Thyroid gland (tissue), 4 donors: ENCODE measurements around the gene NAV2. TPM values are rescaled to one million over a fixed set of nuclear protein-coding genes. Genes with fewer than 3 reads are reported as not detected.

Experiments
- DNase-seq, 2 donors: peaks; one replicate each; pipeline ENCODE4 v3.0.0-alpha.2; 2019
- H3K27ac ChIP-seq, 3 donors: fragments of 200-600 bp; sonication (generic); 1 replicate in 2 of 3; 2 replicates in 1 of 3; pipeline ENCODE4 v1.5.1; 2016 to 2019; ENCODE audit warnings: mild to moderate bottlenecking in 1 of 3, moderate library complexity in 1 of 3
- H3K27me3 ChIP-seq: fragments of 200-600 bp; sonication (generic); one replicate; pipeline ENCODE4 v1.5.1; 2019
- H3K36me3 ChIP-seq, 2 donors: fragments of 200-600 bp; sonication (generic); one replicate each; pipeline ENCODE4 v1.5.1; 2016 to 2019
- H3K4me1 ChIP-seq, 2 donors: fragments of 200-600 bp; sonication (generic); one replicate each; pipeline ENCODE4 v1.5.1; 2017 to 2019
- H3K4me3 ChIP-seq, 3 donors: fragments of 200-600 bp; sonication (generic); replicated peaks in 1 of 3; 1 replicate in 2 of 3; 2 replicates in 1 of 3; pipeline ENCODE4 v1.5.1; 2016; ENCODE audit warnings: mild to moderate bottlenecking in 1 of 3
- H3K9me3 ChIP-seq: fragments of 200-600 bp; sonication (generic); one replicate; pipeline ENCODE4 v1.5.1; 2017
- POLR2A ChIP-seq, 2 donors: fragments of 450-650 bp; IDR thresholded peaks; one replicate each; pipeline ENCODE4 v1.6.1; 2017; ENCODE audit warnings: antibody characterized with exemption in 2 of 2, mild to moderate bottlenecking in 2 of 2, moderate library complexity in 1 of 2
- WGBS, 2 donors: methylation state at CpG; one replicate each; pipeline ENCODE4 v1.1.5; 2017; 5-methylcytosine and 5-hydroxymethylcytosine counted together
- intact Hi-C: fragments of 100-400 bp; cut with DNase I; formaldehyde crosslinking; loops from one replicate; pipeline ENCODE4 v1.15.1; 2023
- total RNA-seq, 4 donors: library from RNA; depleted of rRNA; stranded (reverse); fragments of >200 nt; gene quantifications; one replicate each; pipeline ENCODE4 v1.2.3, GENCODE V29; 2016
- TF ChIP-seq, protein P1 (sequence below), 6 experiments: fragments of 200-600 bp in 3 of 6; fragments of 450-650 bp in 3 of 6; sonication (generic) in 3 of 6; IDR thresholded peaks; one replicate each; pipeline ENCODE4 v1.5.1; 2016 to 2019; ENCODE audit warnings: antibody characterized with exemption in 6 of 6, mild to moderate bottlenecking in 2 of 6, inconsistent platforms in 1 of 6, moderate library complexity in 1 of 6

The NAV2 gene
- total RNA-seq, 4 donors from 2014 or later, result 34.8 to 88.6 (median 54.5) TPM

DNA sequence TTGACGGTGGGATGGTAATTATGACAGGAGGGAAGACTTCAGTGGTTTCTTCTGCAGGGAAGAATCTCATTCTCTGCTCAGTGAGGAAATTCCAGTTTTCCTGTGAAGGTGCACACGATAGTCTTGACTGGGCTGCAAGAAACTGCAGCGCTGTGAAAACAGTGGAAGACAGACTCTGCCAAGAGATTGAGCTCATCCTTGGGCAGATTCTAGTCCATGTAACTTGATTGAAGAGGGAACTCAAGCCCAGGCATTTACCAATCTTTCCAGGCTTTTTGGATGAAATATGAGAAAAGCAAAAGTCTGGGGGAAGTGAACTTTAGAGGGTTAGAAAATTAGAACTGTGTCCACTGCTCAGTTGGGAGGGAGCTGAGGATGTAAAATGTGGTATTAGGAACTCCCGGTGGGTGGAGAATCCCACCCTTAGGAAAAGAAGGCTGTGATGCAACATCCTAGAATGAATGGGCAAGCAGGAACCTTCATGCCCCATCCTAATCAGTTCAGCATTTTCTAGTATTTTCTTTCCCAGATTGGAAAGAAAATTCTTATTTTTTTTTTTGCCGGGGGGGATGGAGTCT is 235.0 kb downstream of the NAV2 start:
- intact Hi-C loops, result loop anchor here (5.0 kb wide), 1 partner anchor 185 kb away; no protein-coding TSS in a partner anchor
- Histone ChIP-seq H3K4me1 (peaks cover 0 to 8% of the 10 kb centered on the region in 2 donors), H3K4me3 (no peak overlapping the region), H3K9me3 (no peaks in the 10 kb centered on the region), H3K36me3 (peaks cover 9 to 10% of the 10 kb centered on the region in 2 donors), H3K27me3 (no peaks in the 10 kb centered on the region), H3K27ac (no peak overlapping the region)
- no peak for TF ChIP-seq POLR2A (IDR thresholded peaks at IDR 0.05)
- TF ChIP-seq, protein P1, sequence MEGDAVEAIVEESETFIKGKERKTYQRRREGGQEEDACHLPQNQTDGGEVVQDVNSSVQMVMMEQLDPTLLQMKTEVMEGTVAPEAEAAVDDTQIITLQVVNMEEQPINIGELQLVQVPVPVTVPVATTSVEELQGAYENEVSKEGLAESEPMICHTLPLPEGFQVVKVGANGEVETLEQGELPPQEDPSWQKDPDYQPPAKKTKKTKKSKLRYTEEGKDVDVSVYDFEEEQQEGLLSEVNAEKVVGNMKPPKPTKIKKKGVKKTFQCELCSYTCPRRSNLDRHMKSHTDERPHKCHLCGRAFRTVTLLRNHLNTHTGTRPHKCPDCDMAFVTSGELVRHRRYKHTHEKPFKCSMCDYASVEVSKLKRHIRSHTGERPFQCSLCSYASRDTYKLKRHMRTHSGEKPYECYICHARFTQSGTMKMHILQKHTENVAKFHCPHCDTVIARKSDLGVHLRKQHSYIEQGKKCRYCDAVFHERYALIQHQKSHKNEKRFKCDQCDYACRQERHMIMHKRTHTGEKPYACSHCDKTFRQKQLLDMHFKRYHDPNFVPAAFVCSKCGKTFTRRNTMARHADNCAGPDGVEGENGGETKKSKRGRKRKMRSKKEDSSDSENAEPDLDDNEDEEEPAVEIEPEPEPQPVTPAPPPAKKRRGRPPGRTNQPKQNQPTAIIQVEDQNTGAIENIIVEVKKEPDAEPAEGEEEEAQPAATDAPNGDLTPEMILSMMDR (IDR thresholded peaks at IDR 0.05), result no peak
- DNase-seq, result no peak
- WGBS, 2 donors, result 64 to 70% methylated on average over 5 of the region's 5 CpGs

DNA sequence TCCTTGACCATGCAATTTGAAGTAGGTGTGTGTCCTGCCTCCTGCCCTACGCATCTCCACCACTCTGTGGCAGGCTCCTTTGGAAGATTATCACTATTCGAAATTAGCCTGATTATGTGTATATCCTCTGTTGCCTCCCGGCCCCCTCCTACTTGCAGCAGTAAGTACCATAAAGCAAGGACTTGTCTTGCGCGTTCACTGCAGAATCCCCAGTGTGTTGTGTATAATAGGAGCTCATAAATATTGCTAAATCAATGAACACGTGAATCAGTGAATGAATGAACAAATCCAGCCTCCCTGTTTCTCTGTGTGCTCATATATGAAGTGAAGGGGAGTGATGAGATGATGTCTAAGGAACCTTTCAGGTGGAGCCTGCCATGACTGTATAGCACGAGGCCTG is 237.0 kb downstream of the NAV2 start:
- Histone ChIP-seq H3K36me3 (peaks cover 9 to 10% of the 10 kb centered on the region in 2 donors), H3K27ac (no peak overlapping the region), H3K27me3 (no peaks in the 10 kb centered on the region), H3K4me3 (no peak overlapping the region), H3K4me1 (peaks cover 11 to 25% of the 10 kb centered on the region in 2 donors), H3K9me3 (no peaks in the 10 kb centered on the region)
- TF ChIP-seq POLR2A (IDR thresholded peaks at IDR 0.05), result no peak
- TF ChIP-seq, protein P1 (IDR thresholded peaks at IDR 0.05), result no peak
- DNase-seq, result no peak
- intact Hi-C loops, result loop anchor here (5.0 kb wide), 1 partner anchor 183 kb away; no protein-coding TSS in a partner anchor
- WGBS, 2 donors, result 92 to 93% methylated on average over 7 of the region's 7 CpGs

DNA sequence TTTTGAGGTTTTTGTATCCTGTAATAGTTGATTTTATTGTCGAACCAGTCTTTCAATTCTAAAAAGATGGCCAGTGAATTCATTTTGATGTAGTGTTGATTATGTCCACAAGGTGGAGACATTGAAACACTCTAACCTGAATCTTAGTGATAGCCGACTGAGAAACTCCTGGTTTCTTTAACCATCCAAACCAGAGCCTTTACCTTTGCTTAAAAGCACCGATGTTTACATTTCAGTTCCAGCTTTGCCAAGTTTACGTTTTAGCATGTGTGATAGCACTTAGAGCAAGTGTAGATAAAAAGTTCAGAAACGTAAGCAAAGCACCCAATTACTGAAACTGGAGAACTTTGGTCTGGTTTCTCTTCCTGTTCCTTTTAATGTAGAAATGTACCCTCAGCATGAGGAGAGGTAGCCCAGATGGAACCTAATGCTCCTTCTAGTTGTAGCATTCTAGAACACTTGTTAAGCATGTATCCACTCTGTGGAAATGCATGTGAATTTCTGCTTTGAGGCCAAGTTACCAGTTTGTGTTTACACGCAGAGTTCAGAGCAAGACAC is 239.0 kb downstream of the NAV2 start:
- Histone ChIP-seq H3K4me3 (no peak overlapping the region), H3K36me3 (peaks cover 9 to 10% of the 10 kb centered on the region in 2 donors), H3K9me3 (no peaks in the 10 kb centered on the region), H3K27me3 (no peaks in the 10 kb centered on the region), H3K4me1 (peaks cover 11 to 36% of the 10 kb centered on the region in 2 donors), H3K27ac (peak overlapping the region; percentile 21 to 52 (median 29))
- no peak for DNase-seq
- whole genome bisulfite sequencing, 2 donors, result 24 to 25% methylated on average over 6 of the region's 6 CpGs
- no peak for TF ChIP-seq POLR2A (IDR thresholded peaks at IDR 0.05)
- TF ChIP-seq, protein P1 (IDR thresholded peaks at IDR 0.05), result peak; percentile 30 to 89 (median 64)
- intact Hi-C loops, result no loop called here

DNA sequence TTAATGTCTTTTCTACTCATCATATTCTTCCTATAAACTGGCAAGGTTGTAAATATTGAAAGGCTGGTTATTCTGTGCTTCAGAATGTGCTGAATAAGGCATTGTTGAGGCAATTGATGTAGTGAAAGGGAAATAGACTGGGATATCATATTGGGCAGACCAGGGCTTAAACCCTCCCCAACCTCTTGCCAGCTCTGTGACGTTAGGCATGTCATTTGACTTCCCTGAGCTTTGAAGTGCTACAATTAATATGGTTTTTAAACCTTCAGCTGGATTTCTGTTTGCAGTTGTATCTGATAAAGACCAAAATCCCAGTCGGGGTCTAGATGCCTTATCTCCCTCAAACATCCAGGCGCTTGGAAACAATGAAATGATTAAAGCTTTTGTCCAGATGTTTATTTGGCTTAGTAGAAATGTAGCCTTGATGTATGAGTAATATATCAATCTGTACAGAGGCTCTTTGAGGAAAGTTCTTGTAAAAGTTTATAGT is 239.5 kb downstream of the NAV2 start:
- Histone ChIP-seq H3K27ac (peak overlapping the region; percentile 21 to 52 (median 29)), H3K4me1 (peaks cover 11 to 36% of the 10 kb centered on the region in 2 donors), H3K36me3 (peaks cover 9 to 10% of the 10 kb centered on the region in 2 donors), H3K9me3 (no peaks in the 10 kb centered on the region), H3K27me3 (no peaks in the 10 kb centered on the region), H3K4me3 (no peak overlapping the region)
- intact Hi-C loops, result no loop called here
- WGBS, 2 donors, result 76 to 87% methylated on average over 3 of the region's 3 CpGs
- no peak for DNase-seq
- no peak for TF ChIP-seq POLR2A (IDR thresholded peaks at IDR 0.05)
- TF ChIP-seq, protein P1 (IDR thresholded peaks at IDR 0.05), result no peak

DNA sequence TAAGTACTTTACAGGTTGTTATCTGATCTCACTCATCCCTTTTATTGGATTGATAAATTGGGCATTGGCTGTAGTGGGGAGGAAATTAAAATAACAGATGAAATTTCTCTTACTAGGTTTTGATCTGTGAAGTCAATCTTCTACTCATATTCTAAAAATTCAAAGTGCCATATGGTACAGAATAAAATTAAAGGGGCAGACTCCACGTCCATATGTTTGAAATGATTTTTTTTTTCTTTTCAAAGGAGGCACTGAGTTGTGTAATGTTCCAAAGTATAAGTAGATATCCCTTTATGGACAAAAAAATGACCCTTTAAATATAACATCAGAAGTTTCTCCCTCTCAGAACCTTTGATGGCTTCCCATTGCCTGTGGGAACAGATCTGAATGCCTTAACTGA is 240.3 kb downstream of the NAV2 start:
- Histone ChIP-seq H3K4me1 (peaks cover 11 to 36% of the 10 kb centered on the region in 2 donors), H3K27me3 (no peaks in the 10 kb centered on the region), H3K36me3 (peaks cover 9 to 10% of the 10 kb centered on the region in 2 donors), H3K27ac (peak overlapping the region in 2 of 3 donors; percentile 74 to 76), H3K9me3 (no peaks in the 10 kb centered on the region), H3K4me3 (no peak overlapping the region)
- 90 to 93% methylated on average over 1 of the region's 1 CpG for WGBS, 2 donors
- no peak for DNase-seq
- intact Hi-C loops, result no loop called here
- TF ChIP-seq, protein P1 (IDR thresholded peaks at IDR 0.05), result no peak
- TF ChIP-seq POLR2A (IDR thresholded peaks at IDR 0.05), result no peak
